Muscle of leg (tissue), 11 donors: ENCODE data around the gene NRL. TPM values are rescaled to one million over a fixed set of nuclear protein-coding genes. Genes with fewer than 3 reads are reported as not detected.
A peak's percentile ranks its signal among the peaks of the same experiment; 100 is the strongest.

Experiments
- DNase-seq: peaks from one replicate; pipeline ENCODE4 v3.0.0; 2013
- H3K27ac ChIP-seq: one replicate; pipeline ENCODE4 v1.5.1; 2013; ENCODE audit warnings: mild to moderate bottlenecking, low read length, control low read depth
- H3K27me3 ChIP-seq: one replicate; pipeline ENCODE4 v1.6.1; 2013; ENCODE audit warnings: low read length; ENCODE audit not compliant: control insufficient read depth, insufficient read depth
- H3K36me3 ChIP-seq: one replicate; pipeline ENCODE4 v1.6.1; 2013; ENCODE audit warnings: low read length; ENCODE audit not compliant: control insufficient read depth, insufficient read depth
- H3K4me1 ChIP-seq: one replicate; pipeline ENCODE4 v1.6.1; 2013; ENCODE audit warnings: low read length; ENCODE audit not compliant: control insufficient read depth, insufficient read depth
- H3K4me3 ChIP-seq: one replicate; pipeline ENCODE4 v1.5.1; 2013; ENCODE audit warnings: low read length, control low read depth
- H3K9me3 ChIP-seq: replicated peaks from 2 replicates; pipeline ENCODE4 v1.6.1; 2013; ENCODE audit warnings: low read depth, low read length; ENCODE audit not compliant: control insufficient read depth
- WGBS: methylation state at CpG from one replicate; pipeline ENCODE4 v1.1.5; 2013; ENCODE audit warnings: missing lambda C conversion rate; ENCODE audit not compliant: insufficient coverage; 5-methylcytosine and 5-hydroxymethylcytosine counted together
- polyA plus RNA-seq, 8 donors: library from polyadenylated mRNA; unstranded; fragments of 120-200 nt; gene quantifications; one replicate each; pipeline versions ENCODE4 v1.2.1 to v1.2.3, GENCODE V29; 2013; ENCODE audit warnings: inconsistent platforms in 1 of 8, low replicate concordance in 1 of 8; ENCODE audit not compliant: insufficient read length in 8 of 8, insufficient read depth in 1 of 8
- total RNA-seq: library from RNA; stranded (reverse); fragments of 120-200 nt; gene quantifications from one replicate; pipeline ENCODE4 v1.2.4, GENCODE V29; 2013

NRL gene
- total and polyA plus RNA-seq, 9 donors: 0.96 to 2.2 (median 1.8) TPM

DNA sequence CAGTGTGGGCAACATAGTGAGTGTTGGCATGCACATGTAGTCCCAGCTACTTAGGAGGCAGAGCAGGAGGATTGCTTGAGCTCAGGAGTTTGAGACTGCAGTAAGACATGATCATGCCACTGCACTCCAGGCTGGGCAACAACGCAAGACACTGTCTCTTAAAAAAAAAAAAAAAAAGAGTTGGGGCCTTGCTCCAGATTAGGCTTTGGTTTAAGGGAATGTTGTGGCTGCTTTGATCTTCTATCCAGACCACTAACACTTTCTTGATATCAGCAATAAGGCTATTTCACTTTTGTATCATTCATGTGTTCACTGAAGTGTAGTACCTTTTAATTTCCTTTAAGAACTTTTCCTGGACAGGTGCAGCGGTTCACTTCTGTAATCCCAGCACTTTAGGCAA lies 12.9 kb upstream of the NRL start:
- 86% methylated on average over 1 of the region's 2 CpGs for WGBS
- no peak overlapping the region for H3K27ac ChIP-seq
- no peaks in the 10 kb centered on the region for H3K9me3 ChIP-seq
- no peaks in the 10 kb centered on the region for H3K27me3 ChIP-seq
- H3K36me3 ChIP-seq: peaks cover 21% of the 10 kb centered on the region
- no peak overlapping the region for H3K4me3 ChIP-seq
- H3K4me1 ChIP-seq: peaks cover 27% of the 10 kb centered on the region
- no peak for DNase-seq

GRCh38 chr14:24126939-24127338 lies 12.2 kb upstream of the NRL start:
- no peaks in the 10 kb centered on the region for H3K9me3 ChIP-seq
- H3K4me1 ChIP-seq: peaks cover 20% of the 10 kb centered on the region
- peaks cover 24% of the 10 kb centered on the region for H3K36me3 ChIP-seq
- no peak overlapping the region for H3K27ac ChIP-seq
- no peak for DNase-seq
- no peaks in the 10 kb centered on the region for H3K27me3 ChIP-seq
- no peak overlapping the region for H3K4me3 ChIP-seq

DNA sequence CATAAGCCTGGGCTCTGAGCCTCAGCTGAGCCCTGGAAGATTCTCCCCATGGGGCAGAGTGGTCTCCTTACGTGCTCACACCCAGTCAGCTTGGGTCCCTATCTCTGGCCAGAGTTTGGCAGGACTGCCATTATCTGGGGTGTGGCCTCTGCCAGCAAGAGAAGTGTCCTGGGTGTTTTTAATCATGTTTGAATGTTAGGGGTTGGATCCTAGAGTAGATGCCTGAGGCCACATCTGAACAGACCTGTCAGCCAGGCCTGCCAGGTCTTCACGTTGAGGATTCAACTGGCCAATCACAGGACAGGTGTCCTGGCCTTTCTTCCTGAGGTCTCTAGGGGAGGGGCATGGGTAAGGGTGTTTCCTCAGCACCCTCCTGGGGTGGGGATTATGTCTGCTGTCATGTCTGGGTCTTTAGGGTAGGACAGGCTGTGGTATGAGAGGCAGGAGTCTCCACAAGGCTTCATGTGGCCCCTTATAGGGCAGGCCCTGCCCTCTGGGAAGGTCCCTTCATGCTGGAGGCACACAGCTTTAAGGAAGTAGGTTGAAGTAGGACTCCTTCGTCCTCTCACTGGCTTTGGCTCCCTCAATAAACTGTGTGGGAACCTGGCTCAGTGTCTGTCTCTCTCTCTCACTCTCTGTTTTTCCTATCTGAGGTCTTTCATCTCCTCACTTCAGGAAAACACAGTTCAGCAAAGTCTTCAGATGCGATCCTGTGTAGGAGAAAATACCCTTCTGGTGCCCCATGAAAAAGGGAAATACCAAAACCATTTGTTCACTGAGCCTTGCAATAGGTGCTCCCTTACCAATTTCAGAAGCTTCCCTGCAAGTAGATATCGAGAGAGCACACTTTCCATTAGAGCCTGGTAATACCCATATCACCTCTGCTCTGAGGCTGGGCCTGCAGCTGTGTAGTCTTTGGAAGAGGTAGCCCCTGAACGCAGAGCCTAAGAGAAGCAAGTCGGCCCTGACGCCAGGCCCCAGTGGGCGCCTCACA lies 9.0 kb upstream of the NRL start:
- Histone ChIP-seq H3K27ac (no peak overlapping the region), H3K9me3 (no peaks in the 10 kb centered on the region), H3K27me3 (no peaks in the 10 kb centered on the region), H3K4me1 (no peaks in the 10 kb centered on the region), H3K4me3 (no peak overlapping the region), H3K36me3 (peaks cover 53% of the 10 kb centered on the region)
- no peak for DNase-seq
- WGBS: 66% methylated on average over 5 of the region's 9 CpGs

DNA sequence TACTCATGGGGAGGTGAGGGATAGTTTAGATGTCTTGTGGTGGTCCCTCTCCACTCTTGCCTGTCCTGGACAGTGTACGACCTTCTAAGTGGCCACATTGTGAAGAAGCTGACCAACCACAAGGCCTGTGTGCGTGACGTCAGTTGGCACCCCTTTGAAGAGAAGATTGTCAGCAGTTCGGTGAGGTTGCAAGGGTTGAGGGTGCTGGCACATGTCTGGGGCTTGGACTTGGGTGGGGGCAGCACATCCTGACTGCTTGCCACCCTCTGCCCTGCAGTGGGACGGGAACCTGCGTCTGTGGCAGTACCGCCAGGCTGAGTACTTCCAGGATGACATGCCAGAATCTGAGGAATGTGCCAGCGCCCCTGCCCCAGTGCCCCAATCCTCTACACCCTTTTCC lies 8.1 kb upstream of the NRL start:
- H3K9me3 ChIP-seq: no peaks in the 10 kb centered on the region
- WGBS: 93% methylated on average over 6 of the region's 8 CpGs
- no peaks in the 10 kb centered on the region for H3K4me1 ChIP-seq
- H3K27ac ChIP-seq: no peak overlapping the region
- no peak overlapping the region for H3K4me3 ChIP-seq
- H3K27me3 ChIP-seq: no peaks in the 10 kb centered on the region
- no peak for DNase-seq
- H3K36me3 ChIP-seq: peaks cover 61% of the 10 kb centered on the region

DNA sequence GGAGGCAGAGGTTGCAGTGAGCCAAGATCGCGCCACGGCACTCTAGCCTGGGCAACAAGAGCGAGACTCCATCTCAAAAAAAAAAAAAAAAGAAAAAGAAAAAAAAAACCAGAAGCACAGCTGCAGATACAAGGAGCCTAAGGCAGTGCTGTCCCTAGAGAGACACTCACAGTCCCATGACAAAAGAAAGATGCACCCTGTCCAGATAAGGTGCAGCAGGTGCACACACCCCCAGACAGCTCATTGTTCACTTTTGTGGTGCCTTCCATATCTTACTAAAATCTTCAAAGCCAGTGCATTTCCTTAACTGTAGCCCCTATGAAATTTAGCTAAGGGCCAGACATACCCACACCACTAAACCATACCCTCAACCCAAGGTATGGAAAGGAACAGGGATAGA lies 7.7 kb upstream of the NRL start:
- Histone ChIP-seq H3K4me3 (no peak overlapping the region), H3K4me1 (no peaks in the 10 kb centered on the region), H3K9me3 (no peaks in the 10 kb centered on the region), H3K27me3 (no peaks in the 10 kb centered on the region), H3K36me3 (peaks cover 66% of the 10 kb centered on the region), H3K27ac (no peak overlapping the region)
- DNase-seq: no peak
- 100% methylated on average over 4 of the region's 4 CpGs for WGBS

DNA sequence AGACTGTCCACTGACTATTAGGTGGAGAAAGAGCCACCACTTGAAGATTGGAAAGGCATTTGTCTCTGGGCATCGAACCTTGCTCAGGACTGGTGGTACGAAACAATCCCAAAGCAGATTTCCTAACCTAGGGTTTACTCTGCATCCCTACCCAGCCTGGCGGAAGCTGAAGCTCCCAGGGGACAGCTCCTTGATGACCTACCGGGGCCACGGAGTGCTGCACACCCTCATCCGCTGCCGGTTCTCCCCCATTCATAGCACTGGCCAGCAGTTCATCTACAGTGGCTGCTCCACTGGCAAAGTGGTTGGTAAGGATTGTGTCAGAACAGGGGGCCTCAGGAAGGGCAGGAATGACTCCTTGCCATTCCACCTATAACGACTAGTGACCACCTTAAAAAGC lies 6.5 kb upstream of the NRL start:
- H3K36me3 ChIP-seq: peaks cover 78% of the 10 kb centered on the region
- no peaks in the 10 kb centered on the region for H3K9me3 ChIP-seq
- WGBS: 60% methylated on average over 1 of the region's 8 CpGs
- H3K4me3 ChIP-seq: no peak overlapping the region
- H3K27me3 ChIP-seq: no peaks in the 10 kb centered on the region
- H3K27ac ChIP-seq: no peak overlapping the region
- H3K4me1 ChIP-seq: peaks cover 2% of the 10 kb centered on the region
- DNase-seq: no peak

DNA sequence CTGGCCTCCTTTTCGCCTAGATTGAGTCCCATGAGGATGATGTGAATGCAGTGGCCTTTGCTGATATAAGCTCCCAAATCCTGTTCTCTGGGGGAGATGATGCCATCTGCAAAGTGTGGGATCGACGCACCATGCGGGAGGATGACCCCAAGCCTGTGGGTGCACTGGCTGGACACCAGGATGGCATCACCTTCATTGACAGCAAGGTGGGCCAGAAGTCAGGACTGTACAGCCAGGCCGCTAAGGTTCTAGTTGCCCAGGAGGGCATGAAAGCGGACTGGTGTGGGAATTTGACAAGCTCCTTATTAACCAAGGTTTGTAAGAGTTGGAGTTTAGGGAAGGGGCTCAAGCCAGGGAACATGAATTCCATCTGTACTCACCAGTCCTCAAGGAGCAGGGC lies 4.9 kb upstream of the NRL start:
- 98% methylated on average over 4 of the region's 6 CpGs for WGBS
- H3K9me3 ChIP-seq: no peaks in the 10 kb centered on the region
- DNase-seq: no peak
- H3K36me3 ChIP-seq: peaks cover 80% of the 10 kb centered on the region
- H3K27ac ChIP-seq: no peak overlapping the region
- H3K4me1 ChIP-seq: peaks cover 11% of the 10 kb centered on the region
- no peak overlapping the region for H3K4me3 ChIP-seq
- H3K27me3 ChIP-seq: no peaks in the 10 kb centered on the region

- Histone ChIP-seq H3K4me3 (no peak overlapping the region), H3K9me3 (no peaks in the 10 kb centered on the region), H3K27me3 (no peaks in the 10 kb centered on the region), H3K36me3 (peaks cover 57% of the 10 kb centered on the region), H3K27ac (no peak overlapping the region), H3K4me1 (peaks cover 20% of the 10 kb centered on the region)
- 92% methylated on average over 3 of the region's 6 CpGs for WGBS
- no peak for DNase-seq
These were observed 2.4 kb upstream of the NRL start for GRCh38 chr14:24117179-24117578.

- H3K4me3 ChIP-seq: no peak overlapping the region
- peaks cover 50% of the 10 kb centered on the region for H3K36me3 ChIP-seq
These were observed 1.5 kb upstream of the NRL start for GRCh38 chr14:24116128-24116814.

DNA sequence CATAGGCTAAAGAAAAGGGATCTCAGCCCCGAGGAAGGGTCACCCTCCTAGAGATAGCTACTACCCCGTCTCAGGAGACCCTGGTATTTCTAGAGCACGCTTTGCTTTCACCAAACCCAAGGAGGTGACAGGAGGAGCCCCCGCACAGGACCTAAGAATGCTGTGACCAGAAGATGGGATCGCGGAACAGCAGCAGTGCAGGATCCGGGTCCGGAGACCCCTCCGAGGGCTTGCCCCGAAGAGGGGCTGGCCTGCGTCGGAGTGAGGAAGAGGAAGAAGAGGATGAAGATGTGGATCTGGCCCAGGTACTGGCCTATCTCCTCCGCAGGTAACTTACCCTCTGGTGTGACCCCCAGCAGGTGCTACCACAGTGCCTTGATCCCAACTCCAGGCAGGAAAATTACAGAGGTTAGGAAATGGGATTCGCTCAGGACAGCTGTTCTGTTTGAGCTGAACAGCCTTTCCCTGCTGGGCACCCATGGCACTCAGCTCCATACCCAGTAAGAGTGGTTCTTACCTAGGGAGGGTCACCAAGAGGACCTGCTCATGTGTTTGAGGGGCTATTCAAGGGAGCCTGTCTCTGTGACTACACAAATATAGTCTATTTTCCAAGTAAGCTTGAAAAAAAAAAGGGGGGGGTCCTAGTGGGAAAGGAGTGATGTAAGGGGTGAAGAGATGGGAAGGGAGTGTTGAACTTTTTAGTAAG lies 826 bp upstream of the NRL start:
- WGBS: 13% methylated on average over 3 of the region's 14 CpGs
- H3K4me1 ChIP-seq: peaks cover 20% of the 10 kb centered on the region
- H3K36me3 ChIP-seq: peaks cover 43% of the 10 kb centered on the region
- DNase-seq: no peak
- H3K4me3 ChIP-seq: peak overlapping the region; percentile 79
- no peaks in the 10 kb centered on the region for H3K9me3 ChIP-seq
- H3K27me3 ChIP-seq: no peaks in the 10 kb centered on the region
- peak overlapping the region; percentile 99 for H3K27ac ChIP-seq

More at GRCh38 chr14:24116128-24116814, 1.5 kb upstream of the NRL start:
- Histone ChIP-seq H3K27me3 (no peaks in the 10 kb centered on the region), H3K27ac (no peak overlapping the region), H3K4me1 (peaks cover 20% of the 10 kb centered on the region), H3K9me3 (no peaks in the 10 kb centered on the region)
- 87% methylated on average over 4 of the region's 6 CpGs for WGBS
- DNase-seq: no peak
